ENCODE measurements around the gene ZNF225. TPM values are rescaled to one million over a fixed set of nuclear protein-coding genes. Genes with fewer than 3 reads are reported as not detected.

ZNF225 gene
- total and polyA plus RNA-seq, 9 of the 15 experiments (the other 6 are each of a cell fraction or from before 2014, with no cell fraction given), result 1.4 to 4.2 (median 2.2) TPM

DNA sequence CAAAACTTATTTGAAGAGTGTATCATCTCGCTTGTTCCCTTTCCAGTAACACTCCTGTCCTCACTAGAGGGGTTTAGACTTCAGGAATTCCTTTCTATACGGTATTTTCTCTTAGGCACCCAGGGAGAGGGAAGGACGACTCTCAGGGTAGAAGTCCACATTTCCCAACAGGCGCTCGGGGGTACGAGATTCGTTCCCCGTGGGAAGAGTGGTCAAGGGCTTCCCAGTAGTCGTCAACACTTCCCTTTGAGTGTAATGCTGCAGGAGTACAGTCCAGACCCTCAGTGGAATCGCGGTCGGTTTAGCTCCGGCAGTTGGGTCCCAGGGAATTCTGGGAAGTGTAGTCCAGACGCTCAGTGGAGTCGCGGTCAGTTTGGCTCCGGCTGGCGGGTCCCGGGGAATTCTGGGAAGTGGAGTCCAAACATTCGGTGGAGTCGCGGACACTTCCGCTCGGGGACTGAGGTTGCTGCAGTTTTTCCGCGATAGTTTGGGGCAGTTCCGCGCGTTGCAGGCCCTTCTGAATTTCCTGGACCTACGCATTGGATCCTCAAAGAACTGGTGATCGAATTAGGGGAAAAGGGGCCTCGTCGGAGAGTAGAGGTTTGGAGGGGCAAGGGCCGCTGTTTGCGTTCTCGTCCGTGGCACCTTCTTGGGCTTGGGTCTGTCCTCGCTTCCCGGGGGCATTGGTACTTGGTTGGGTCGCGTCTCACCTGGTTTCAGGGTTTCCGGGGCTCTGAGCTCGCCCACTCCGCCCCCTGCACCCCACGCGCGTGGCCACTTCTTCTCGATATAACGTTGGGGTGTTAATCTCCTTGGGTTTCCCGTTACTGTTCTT, 19.1 kb upstream of the ZNF225 start, which contains the start of gene ZNF224 (continued):
- TF ChIP-seq ZKSCAN8 (CRISPR knock-in tag; IDR thresholded peaks at IDR 0.05), result no peak
- no peak for TF ChIP-seq EWSR1 (IDR thresholded peaks at IDR 0.05; ENCODE audit: borderline replicate concordance, low read depth, partially characterized antibody)
- TF ChIP-seq ZNF444 (CRISPR knock-in tag; IDR thresholded peaks at IDR 0.05), result no peak
- TF ChIP-seq CCNT2 (IDR thresholded peaks at IDR 0.05; ENCODE audit: borderline replicate concordance, extremely low read depth, insufficient read length, low read depth, low read length), result no peak
- TF ChIP-seq RBM14 (IDR thresholded peaks at IDR 0.05; ENCODE audit: borderline replicate concordance, insufficient read depth, low read depth, low read length), result no peak
- TF ChIP-seq, protein P1, sequence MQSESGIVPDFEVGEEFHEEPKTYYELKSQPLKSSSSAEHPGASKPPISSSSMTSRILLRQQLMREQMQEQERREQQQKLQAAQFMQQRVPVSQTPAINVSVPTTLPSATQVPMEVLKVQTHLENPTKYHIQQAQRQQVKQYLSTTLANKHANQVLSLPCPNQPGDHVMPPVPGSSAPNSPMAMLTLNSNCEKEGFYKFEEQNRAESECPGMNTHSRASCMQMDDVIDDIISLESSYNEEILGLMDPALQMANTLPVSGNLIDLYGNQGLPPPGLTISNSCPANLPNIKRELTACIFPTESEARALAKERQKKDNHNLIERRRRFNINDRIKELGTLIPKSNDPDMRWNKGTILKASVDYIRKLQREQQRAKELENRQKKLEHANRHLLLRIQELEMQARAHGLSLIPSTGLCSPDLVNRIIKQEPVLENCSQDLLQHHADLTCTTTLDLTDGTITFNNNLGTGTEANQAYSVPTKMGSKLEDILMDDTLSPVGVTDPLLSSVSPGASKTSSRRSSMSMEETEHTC (IDR thresholded peaks at IDR 0.05), result no peak
- TF ChIP-seq, protein P2, sequence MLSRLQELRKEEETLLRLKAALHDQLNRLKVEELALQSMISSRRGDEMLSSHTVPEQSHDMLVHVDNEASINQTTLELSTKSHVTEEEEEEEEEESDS (CRISPR knock-in tag; IDR thresholded peaks at IDR 0.05), result no peak
- TF ChIP-seq RUNX1 (IDR thresholded peaks at IDR 0.05; ENCODE audit: low read depth), result peak; percentile 43; the same call in 1 of the 2 replicates
- TF ChIP-seq, protein P3, sequence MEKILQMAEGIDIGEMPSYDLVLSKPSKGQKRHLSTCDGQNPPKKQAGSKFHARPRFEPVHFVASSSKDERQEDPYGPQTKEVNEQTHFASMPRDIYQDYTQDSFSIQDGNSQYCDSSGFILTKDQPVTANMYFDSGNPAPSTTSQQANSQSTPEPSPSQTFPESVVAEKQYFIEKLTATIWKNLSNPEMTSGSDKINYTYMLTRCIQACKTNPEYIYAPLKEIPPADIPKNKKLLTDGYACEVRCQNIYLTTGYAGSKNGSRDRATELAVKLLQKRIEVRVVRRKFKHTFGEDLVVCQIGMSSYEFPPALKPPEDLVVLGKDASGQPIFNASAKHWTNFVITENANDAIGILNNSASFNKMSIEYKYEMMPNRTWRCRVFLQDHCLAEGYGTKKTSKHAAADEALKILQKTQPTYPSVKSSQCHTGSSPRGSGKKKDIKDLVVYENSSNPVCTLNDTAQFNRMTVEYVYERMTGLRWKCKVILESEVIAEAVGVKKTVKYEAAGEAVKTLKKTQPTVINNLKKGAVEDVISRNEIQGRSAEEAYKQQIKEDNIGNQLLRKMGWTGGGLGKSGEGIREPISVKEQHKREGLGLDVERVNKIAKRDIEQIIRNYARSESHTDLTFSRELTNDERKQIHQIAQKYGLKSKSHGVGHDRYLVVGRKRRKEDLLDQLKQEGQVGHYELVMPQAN (IDR thresholded peaks at IDR 0.05; ENCODE audit: borderline replicate concordance), result no peak
- no peak for TF ChIP-seq ZNF707 (CRISPR knock-in tag; conservative IDR thresholded peaks at IDR 0.05)
- peak; percentile 47 for TF ChIP-seq EGR1 (conservative IDR thresholded peaks at IDR 0.05)
- no peak for TF ChIP-seq TOE1 (IDR thresholded peaks at IDR 0.05; ENCODE audit: borderline replicate concordance)
- TF ChIP-seq TOE1 (CRISPR knock-in tag; IDR thresholded peaks at IDR 0.05; ENCODE audit: borderline replicate concordance, low read depth), result no peak
- no peak for TF ChIP-seq KLF6 (CRISPR knock-in tag; IDR thresholded peaks at IDR 0.05; ENCODE audit: borderline replicate concordance)
- TF ChIP-seq, protein P4, sequence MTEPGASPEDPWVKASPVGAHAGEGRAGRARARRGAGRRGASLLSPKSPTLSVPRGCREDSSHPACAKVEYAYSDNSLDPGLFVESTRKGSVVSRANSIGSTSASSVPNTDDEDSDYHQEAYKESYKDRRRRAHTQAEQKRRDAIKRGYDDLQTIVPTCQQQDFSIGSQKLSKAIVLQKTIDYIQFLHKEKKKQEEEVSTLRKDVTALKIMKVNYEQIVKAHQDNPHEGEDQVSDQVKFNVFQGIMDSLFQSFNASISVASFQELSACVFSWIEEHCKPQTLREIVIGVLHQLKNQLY (CRISPR knock-in tag; conservative IDR thresholded peaks at IDR 0.05), result no peak
- TF ChIP-seq, protein P5, sequence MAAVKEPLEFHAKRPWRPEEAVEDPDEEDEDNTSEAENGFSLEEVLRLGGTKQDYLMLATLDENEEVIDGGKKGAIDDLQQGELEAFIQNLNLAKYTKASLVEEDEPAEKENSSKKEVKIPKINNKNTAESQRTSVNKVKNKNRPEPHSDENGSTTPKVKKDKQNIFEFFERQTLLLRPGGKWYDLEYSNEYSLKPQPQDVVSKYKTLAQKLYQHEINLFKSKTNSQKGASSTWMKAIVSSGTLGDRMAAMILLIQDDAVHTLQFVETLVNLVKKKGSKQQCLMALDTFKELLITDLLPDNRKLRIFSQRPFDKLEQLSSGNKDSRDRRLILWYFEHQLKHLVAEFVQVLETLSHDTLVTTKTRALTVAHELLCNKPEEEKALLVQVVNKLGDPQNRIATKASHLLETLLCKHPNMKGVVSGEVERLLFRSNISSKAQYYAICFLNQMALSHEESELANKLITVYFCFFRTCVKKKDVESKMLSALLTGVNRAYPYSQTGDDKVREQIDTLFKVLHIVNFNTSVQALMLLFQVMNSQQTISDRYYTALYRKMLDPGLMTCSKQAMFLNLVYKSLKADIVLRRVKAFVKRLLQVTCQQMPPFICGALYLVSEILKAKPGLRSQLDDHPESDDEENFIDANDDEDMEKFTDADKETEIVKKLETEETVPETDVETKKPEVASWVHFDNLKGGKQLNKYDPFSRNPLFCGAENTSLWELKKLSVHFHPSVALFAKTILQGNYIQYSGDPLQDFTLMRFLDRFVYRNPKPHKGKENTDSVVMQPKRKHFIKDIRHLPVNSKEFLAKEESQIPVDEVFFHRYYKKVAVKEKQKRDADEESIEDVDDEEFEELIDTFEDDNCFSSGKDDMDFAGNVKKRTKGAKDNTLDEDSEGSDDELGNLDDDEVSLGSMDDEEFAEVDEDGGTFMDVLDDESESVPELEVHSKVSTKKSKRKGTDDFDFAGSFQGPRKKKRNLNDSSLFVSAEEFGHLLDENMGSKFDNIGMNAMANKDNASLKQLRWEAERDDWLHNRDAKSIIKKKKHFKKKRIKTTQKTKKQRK (IDR thresholded peaks at IDR 0.05; ENCODE audit: borderline replicate concordance, low read depth, low read length), result no peak
- TF ChIP-seq, protein P6, sequence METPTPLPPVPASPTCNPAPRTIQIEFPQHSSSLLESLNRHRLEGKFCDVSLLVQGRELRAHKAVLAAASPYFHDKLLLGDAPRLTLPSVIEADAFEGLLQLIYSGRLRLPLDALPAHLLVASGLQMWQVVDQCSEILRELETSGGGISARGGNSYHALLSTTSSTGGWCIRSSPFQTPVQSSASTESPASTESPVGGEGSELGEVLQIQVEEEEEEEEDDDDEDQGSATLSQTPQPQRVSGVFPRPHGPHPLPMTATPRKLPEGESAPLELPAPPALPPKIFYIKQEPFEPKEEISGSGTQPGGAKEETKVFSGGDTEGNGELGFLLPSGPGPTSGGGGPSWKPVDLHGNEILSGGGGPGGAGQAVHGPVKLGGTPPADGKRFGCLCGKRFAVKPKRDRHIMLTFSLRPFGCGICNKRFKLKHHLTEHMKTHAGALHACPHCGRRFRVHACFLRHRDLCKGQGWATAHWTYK (CRISPR knock-in tag; IDR thresholded peaks at IDR 0.05), result no peak

All from K562 (cell line).